ENCODE results near the gene LYL1. TPM values are rescaled to one million over a fixed set of nuclear protein-coding genes. Genes with fewer than 3 reads are reported as not detected.

Gene LYL1
- total and polyA plus RNA-seq, 2 of the 13 experiments (the other 11 are each of a cell fraction or from before 2014, with no cell fraction given): 0.75 to 0.92 TPM

GRCh38 chr19:13057744-13058143, 44.9 kb downstream of the LYL1 start:
- intact Hi-C loops (cut with micrococcal nuclease; ENCODE audit: unreplicated experiment): no loop called here
- Histone ChIP-seq H3K4me1 (ENCODE audit: insufficient read depth, low read length) (peaks cover 90% of the 10 kb centered on the region), H3K27ac (ENCODE audit: extremely low read length, insufficient read depth, low read length) (no peak overlapping the region), H2AFZ (ENCODE audit: low read length) (no peak overlapping the region), H4K20me1 (ENCODE audit: insufficient read depth, low read length) (no peaks in the 10 kb centered on the region), H3K9me3 (ENCODE audit: low read length) (no peaks in the 10 kb centered on the region), H3K79me2 (ENCODE audit: insufficient read depth, low read length) (peaks cover 26% of the 10 kb centered on the region), H3K4me2 (ENCODE audit: low read depth, low read length) (no peak overlapping the region), H3K36me3 (replicated peaks in 1 of 2; ENCODE audit: control insufficient read depth in 1 of 2, insufficient read depth in 2 of 2, low read length in 2 of 2) (no peaks in the 10 kb centered on the region), H3K4me3 (replicated peaks in 1 of 3; ENCODE audit: insufficient read depth in 1 of 3, low read depth in 2 of 3, low read length in 3 of 3) (no peak overlapping the region), H3K9ac (ENCODE audit: insufficient read depth, low read depth, low read length) (no peak overlapping the region), H3K27me3 (ENCODE audit: control insufficient read depth in 1 of 2, insufficient read depth in 2 of 2, low read length in 2 of 2) (no peaks in the 10 kb centered on the region)
- ATAC-seq (no peak), FAIRE-seq (no peak), DNase-seq (ENCODE audit: low spot score) (no peak)
- BruUV-seq (replicated peaks): no TSS peak
- ChIA-PET POLR2A (interaction anchor here (5.4 to 6.0 kb wide), 2 partner anchors 26 to 72 kb away, joined by 48 to 128 read pairs; no protein-coding TSS in a partner anchor), CTCF (ENCODE audit: low intra/inter-chr PET ratio, low total read pairs) (no interaction called here)
- in situ Hi-C loops (cut with HindIII; ENCODE audit: extremely low pct_ligation_motif_present, low pct_unique_long_range_greater_than_20kb): no loop called here
- 65% methylated on average over 2 of the region's 2 CpGs for WGBS (ENCODE audit: low lambda C conversion rate)
- TF ChIP-seq ZBTB44 (CRISPR knock-in tag; IDR thresholded peaks at IDR 0.05): no peak
- TF ChIP-seq ZFP82 (CRISPR knock-in tag; IDR thresholded peaks at IDR 0.05; ENCODE audit: borderline replicate concordance): no peak
- TF ChIP-seq EEA1 (CRISPR knock-in tag; IDR thresholded peaks at IDR 0.05; ENCODE audit: borderline replicate concordance): no peak
- TF ChIP-seq ZBTB34 (CRISPR knock-in tag; IDR thresholded peaks at IDR 0.05): no peak

GRCh38 chr19:13057147-13057572, 45.5 kb downstream of the LYL1 start:
- POLR2A ChIA-PET: interaction anchor here (5.4 to 7.1 kb wide), 3 partner anchors 25 to 72 kb away, joined by 48 to 128 read pairs (median 121); no protein-coding TSS in a partner anchor
- no peak for TF ChIP-seq RFX5 (IDR thresholded peaks at IDR 0.05; ENCODE audit: low read depth, low read length)
- no peak for TF ChIP-seq ZNF660 (CRISPR knock-in tag; IDR thresholded peaks at IDR 0.05; ENCODE audit: borderline replicate concordance, low read depth)
- TF ChIP-seq SOX6 (IDR thresholded peaks at IDR 0.05): no peak
- peak; percentile 53 for TF ChIP-seq SOX6 (CRISPR knock-in tag; IDR thresholded peaks at IDR 0.05)
- TF ChIP-seq FOXA1 (IDR thresholded peaks at IDR 0.05): peak; percentile 80
- peak; percentile 80 for TF ChIP-seq FOXA1 (CRISPR knock-in tag; IDR thresholded peaks at IDR 0.05)
- TF ChIP-seq ZBTB38 (CRISPR knock-in tag; IDR thresholded peaks at IDR 0.05): 0 out of 2 replicates have a peak, but pooled peaks have one; percentile 55
- TF ChIP-seq LCORL (IDR thresholded peaks at IDR 0.05): no peak
- peak; percentile 46; the same call in 1 of the 2 replicates for TF ChIP-seq LCORL (CRISPR knock-in tag; IDR thresholded peaks at IDR 0.05)
- TF ChIP-seq FOXP1 (IDR thresholded peaks at IDR 0.05): no peak
- TF ChIP-seq FOXP1 (CRISPR knock-in tag; IDR thresholded peaks at IDR 0.05): 0 out of 2 replicates have a peak, but pooled peaks have one; percentile 17
- TF ChIP-seq DRAP1 (CRISPR knock-in tag; IDR thresholded peaks at IDR 0.05): no peak
- no peak for TF ChIP-seq PAX8 (CRISPR knock-in tag; IDR thresholded peaks at IDR 0.05; ENCODE audit: borderline replicate concordance)
- no peak for TF ChIP-seq ZNF446 (CRISPR knock-in tag; IDR thresholded peaks at IDR 0.05)
- peak; percentile 58; the same call in 1 of the 2 replicates for TF ChIP-seq FOXA3 (CRISPR knock-in tag; IDR thresholded peaks at IDR 0.05)

More at GRCh38 chr19:13057147-13057572, 45.5 kb downstream of the LYL1 start:
- Histone ChIP-seq H3K27me3 (ENCODE audit: control insufficient read depth in 1 of 2, insufficient read depth in 2 of 2, low read length in 2 of 2) (no peaks in the 10 kb centered on the region), H4K20me1 (ENCODE audit: insufficient read depth, low read length) (no peaks in the 10 kb centered on the region), H3K4me2 (ENCODE audit: low read depth, low read length) (peak overlapping the region; percentile 19; the same call in 1 of the 2 replicates), H3K9ac (ENCODE audit: insufficient read depth, low read depth, low read length) (no peak overlapping the region), H3K4me3 (replicated peaks in 1 of 3; ENCODE audit: insufficient read depth in 1 of 3, low read depth in 2 of 3, low read length in 3 of 3) (no peak overlapping the region), H3K4me1 (ENCODE audit: insufficient read depth, low read length) (peaks cover 96% of the 10 kb centered on the region), H2AFZ (ENCODE audit: low read length) (no peak overlapping the region), H3K79me2 (ENCODE audit: insufficient read depth, low read length) (peaks cover 27% of the 10 kb centered on the region), H3K9me3 (ENCODE audit: low read length) (no peaks in the 10 kb centered on the region), H3K36me3 (replicated peaks in 1 of 2; ENCODE audit: control insufficient read depth in 1 of 2, insufficient read depth in 2 of 2, low read length in 2 of 2) (no peaks in the 10 kb centered on the region), H3K27ac (ENCODE audit: extremely low read length, insufficient read depth, low read length) (peak overlapping the region; percentile 2)
- intact Hi-C loops (cut with micrococcal nuclease; ENCODE audit: unreplicated experiment): no loop called here
- WGBS (ENCODE audit: low lambda C conversion rate): 26% methylated on average over 15 of the region's 15 CpGs
- no TSS peak for BruUV-seq (replicated peaks)
- in situ Hi-C loops (cut with HindIII; ENCODE audit: extremely low pct_ligation_motif_present, low pct_unique_long_range_greater_than_20kb): no loop called here
- ATAC-seq: no peak
- CTCF ChIA-PET (ENCODE audit: low intra/inter-chr PET ratio, low total read pairs): no interaction called here
- peak; percentile 37 for DNase-seq (ENCODE audit: low spot score)
- FAIRE-seq: no peak
